ENCODE results near the gene ADO.

Gene ADO

GRCh38 chr10:62817121-62817765, 12.7 kb downstream of the ADO start:
- peak; percentile 80 for DNase-seq

DNA sequence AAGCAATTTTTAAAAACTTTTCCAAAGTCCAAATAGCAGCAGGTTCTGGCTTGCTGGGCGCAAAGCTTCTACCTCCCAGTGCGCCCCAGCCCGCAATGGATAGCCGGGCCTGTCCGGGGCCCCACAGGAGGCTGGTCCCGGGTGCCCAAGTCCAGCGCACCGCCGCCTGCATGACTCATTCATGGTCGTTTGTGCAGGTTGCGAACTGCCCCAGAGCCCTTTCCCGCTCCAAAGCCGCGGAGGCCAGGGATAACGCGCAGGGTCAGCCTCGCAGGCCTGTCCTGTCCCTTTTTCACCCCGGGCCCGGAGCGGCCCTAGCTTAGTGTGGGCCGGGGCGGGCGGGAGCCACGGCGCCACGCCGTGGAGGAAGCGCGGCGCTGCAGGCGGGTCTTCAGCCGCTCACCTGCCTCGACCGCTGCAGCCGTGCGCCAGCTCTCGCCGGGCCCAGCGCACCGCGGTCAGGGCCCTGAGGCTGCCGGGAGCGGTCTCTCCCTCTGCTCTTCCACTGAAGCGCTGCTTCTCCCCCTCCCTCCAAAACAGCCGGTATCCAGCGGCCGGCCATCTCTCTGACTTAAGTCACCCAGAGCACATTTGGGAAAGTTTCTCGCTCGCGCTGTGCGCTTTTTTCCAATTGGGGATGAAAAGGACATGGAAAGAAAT, 13.4 kb downstream of the ADO start:
- peak; percentile 91 for DNase-seq

DNA sequence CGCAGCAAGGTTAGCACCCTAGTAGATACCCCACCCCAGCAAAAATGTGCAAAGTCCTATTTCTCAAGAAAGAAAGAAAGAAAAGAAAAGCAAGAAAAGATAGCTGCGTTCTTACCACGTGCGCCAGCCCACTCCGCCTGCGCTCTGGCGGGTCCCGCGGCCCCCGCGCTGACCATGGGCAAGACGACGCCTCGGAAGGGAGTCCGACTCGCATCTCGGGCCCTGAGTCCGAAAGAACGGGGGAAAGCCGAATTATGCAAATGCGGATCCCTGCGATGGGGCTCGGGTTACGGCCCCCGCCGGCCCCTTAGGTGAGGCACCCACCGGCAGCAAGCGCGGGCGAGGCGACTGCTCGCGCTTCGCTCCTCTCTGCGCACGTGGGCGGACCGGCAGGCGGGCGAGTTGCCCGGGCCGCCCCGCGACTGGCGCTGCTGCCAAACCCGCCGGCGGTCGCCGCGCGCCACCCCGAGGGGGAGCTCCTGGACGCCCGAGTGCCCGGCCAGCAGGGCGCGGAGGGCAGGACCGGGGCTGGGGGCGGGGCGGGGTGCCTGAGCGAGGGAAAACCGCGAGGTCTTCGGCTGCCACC, 14.0 kb downstream of the ADO start:
- DNase-seq: no peak

DNA sequence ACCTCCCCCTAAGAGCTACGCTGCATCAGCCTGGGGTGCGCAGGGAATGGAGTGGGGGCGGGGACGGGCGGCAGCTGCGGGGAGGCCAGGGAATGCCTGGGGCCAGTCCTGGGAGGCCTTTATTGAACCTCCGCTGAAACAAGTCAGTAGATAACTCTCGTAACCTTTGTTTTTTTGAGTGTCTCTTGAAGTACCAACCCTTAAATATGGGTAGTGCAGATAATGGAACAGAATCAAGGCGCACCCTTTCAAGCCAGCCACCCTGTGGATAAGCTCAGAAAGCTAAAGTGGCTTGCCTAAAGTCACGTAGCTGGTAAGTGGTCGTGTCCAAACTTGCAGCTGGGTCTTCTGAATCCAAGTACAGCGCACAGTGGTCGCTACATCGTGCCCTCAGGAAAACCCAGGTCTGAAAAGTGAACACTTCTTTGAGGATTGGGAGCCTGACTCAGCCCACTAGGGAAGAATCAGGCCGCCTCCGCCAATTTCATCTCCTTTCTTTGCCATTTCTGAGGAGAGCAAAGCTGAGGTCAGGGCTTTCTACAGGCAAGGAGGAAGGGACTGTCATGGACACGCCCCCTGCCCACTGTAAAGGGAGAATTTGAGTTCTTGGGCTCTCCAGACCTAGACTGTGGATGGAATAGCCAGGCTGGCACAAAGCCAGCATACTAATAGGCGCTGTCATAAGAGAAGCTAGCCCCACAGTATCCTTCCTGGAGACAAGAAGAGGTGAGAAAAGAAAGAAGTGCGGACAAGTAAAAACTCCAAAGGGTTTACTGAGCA, 14.8 kb downstream of the ADO start:
- no peak for DNase-seq

GRCh38 chr10:62820586-62820985, 16.1 kb downstream of the ADO start:
- no peak for DNase-seq

DNA sequence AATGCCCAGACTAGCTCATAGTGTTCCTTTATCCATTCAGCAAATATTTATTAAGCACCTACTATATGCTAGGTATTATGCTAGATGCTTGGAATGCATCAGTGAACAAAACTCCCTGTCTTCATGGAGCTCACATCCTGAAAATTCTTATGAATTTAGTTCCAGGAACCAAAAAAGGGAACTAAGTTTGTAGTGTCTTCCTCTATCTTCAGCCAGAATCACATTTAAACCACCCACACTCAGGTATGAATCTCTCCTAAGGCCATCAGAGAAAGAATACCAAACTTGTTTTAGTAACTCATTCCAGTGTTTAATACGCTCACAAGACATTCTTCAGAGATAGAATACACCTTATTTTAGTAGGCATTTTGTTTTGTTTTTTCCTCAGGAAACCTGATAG, 21.8 kb downstream of the ADO start:
- no peak for DNase-seq

GRCh38 chr10:62829622-62830021, 25.1 kb downstream of the ADO start:
- no peak for DNase-seq

DNA sequence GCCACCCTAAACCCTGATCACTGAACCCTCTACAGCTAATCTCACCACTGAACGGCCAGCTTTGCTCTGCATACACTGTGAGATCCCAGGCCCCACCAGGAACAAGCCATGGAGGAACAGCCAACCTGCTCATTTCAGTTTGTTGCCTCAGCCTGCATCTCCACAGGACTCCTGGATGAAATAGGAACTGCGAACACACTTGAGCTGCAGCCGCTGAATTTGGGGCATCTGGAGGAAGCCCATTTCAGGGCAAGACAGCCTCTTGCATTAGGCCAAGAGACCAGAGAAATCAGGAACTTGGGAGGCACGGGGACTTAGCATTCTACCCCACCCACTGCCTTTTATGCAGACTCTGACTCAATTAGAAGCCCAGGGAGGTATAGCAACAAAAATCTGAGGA, 26.2 kb downstream of the ADO start:
- no peak for DNase-seq

DNA sequence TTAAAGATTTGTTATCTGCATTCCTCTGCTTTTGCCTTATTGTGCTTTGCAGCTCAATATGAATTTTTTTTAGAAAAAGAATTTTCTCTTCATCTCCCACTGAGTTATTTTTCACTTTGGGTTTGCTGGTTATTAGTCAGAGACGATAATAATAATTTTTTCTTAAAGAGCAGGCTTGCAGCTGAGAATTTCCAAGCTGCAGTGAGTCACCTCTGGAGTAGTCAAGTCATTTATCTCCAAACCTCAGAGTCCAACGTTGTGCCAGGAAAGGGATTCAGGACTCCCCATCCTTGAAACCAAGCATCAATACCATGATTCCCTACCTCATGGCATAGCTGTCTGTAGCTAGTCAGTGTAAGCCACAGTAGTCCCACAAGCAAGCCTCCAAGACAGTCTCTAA, 26.8 kb downstream of the ADO start:
- no peak for DNase-seq

GRCh38 chr10:62839590-62839989, 35.1 kb downstream of the ADO start:
- DNase-seq: no peak

- DNase-seq: no peak
These were observed 38.5 kb downstream of the ADO start for GRCh38 chr10:62842983-62843382.

DNA sequence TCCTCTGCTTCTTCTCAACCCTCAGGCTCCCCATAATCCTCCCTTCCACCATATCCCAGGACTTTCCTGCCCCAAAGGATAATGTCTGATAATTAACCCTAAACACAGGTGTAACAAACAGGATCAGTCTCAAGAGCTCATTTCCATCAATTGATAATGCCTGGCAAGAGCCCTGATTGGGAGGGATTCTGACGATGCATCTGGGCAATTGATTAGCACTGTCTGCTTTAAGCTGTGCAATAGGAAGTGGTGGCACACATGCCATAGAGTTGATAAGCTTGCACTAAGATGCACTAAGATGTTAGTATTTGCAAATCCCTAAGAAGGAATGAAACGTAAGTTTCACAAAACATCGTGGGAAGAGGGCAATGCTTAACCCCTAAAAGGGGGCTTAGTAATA, 39.1 kb downstream of the ADO start:
- no peak for DNase-seq

- no peak for DNase-seq
These were observed 39.9 kb downstream of the ADO start for GRCh38 chr10:62844280-62845011.

GRCh38 chr10:62847433-62847832, 42.9 kb downstream of the ADO start:
- no peak for DNase-seq

- DNase-seq: no peak
These were observed 46.1 kb downstream of the ADO start for GRCh38 chr10:62850646-62851045.

DNA sequence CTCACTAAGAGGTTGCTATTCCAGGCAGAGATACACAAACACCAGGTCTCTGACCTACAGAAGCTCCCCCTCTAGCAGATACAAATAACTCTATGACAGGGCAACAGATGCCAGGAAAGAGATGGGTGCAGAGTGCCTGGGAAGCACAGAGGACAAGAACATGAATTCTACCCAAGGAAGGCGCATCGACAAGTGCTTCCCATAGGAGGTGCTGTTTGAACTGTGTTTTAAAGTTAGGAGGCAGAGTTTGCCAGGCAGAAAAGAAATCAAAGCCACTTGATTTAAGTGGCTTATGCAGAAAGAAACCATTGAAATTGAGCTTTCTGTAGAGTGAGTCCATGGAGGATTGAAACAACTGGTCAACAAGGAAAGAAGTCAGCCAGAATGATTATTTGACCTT, 46.9 kb downstream of the ADO start:
- DNase-seq: no peak

DNA sequence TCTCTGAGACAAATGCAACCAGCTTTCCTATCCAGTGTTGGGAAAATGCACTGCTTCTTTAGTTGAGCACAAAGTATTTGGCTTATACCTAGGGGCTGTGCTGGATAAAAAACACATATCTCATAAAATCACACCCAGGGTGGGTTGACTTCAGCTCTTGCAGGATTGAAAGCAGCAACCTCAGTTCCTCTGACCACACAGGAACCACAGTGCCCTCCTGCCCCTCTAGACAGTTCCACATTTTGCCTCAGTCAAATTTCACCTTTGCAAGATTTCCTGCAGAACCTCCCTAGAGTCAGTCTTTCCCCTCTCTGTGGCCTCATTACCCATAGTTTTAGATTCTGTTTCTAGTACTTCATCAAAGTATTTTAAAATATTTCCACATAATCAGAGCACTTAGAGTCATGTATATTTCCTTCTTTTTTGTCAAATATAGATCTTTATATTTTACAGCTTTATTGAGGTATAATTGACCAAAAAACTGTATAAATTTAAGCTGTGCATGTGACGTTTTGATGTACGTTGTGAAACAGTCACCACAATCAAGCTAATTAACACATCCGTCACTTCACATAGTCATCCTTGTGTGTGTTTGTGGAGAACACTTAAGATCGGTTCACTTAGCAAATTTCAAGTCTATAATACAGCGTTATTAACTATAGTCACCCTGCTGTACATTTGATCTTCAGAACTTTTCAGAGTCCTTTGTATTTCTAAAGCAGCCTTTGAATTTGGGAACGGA, 48.6 kb downstream of the ADO start:
- no peak for DNase-seq

GRCh38 chr10:62853710-62854109, 49.2 kb downstream of the ADO start:
- no peak for DNase-seq

DNA sequence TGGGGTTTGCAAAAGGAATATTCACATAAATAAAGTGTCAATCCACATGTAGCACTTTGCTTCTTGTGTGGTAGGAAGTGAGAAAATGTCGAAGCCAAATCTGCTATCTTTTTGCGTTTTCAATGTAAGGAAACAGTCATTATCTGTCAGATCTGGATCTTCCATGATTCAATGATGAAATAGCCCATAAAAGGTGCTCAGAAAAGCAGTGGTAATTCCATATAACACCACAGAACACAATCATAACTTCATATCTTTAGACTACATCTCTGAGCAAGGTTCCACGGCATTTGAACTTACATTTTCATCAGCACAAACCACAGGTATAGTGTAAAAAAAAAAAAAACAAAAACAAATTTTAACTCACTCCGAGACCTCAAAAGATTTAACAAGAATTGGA, 51.5 kb downstream of the ADO start:
- no peak for DNase-seq

Measured in right kidney (tissue), 1 donor.